Suprapubic skin (tissue), 4 donors: ENCODE results near the gene VAV1.

Source experiments
- CTCF ChIP-seq, 2 donors: fragments of 200-600 bp in 1 of 2; fragments of 450-650 bp in 1 of 2; sonication (generic) in 1 of 2; IDR thresholded peaks; one replicate each; pipeline ENCODE4 v1.5.1; 2016 to 2019; ENCODE audit warnings: antibody characterized with exemption in 2 of 2, mild to moderate bottlenecking in 1 of 2, moderate library complexity in 1 of 2
- POLR2A ChIP-seq, 2 donors: fragments of 450-650 bp; IDR thresholded peaks; one replicate each; pipeline ENCODE4 v1.6.1; 2017; ENCODE audit warnings: antibody characterized with exemption in 2 of 2, mild to moderate bottlenecking in 2 of 2, moderate library complexity in 2 of 2
- POLR2AphosphoS5 ChIP-seq, 3 donors: sonication (generic); formaldehyde crosslinking; IDR thresholded peaks; one replicate each; pipeline ENCODE4 v1.6.1; 2017; ENCODE audit warnings: antibody characterized with exemption in 3 of 3

GRCh38 chr19:6864325-6864940 is 91.9 kb downstream of the VAV1 start:
- no peak for TF ChIP-seq CTCF (IDR thresholded peaks at IDR 0.05)
- TF ChIP-seq POLR2AphosphoS5 (IDR thresholded peaks at IDR 0.05): no peak
- TF ChIP-seq POLR2A (IDR thresholded peaks at IDR 0.05): no peak
